Lower leg skin (tissue), 3 donors: ENCODE data around the gene SRSF8.

Source experiments
- POLR2A ChIP-seq, 2 donors: fragments of 450-650 bp; IDR thresholded peaks; one replicate each; pipeline ENCODE4 v1.6.1; 2016 to 2017; ENCODE audit warnings: antibody characterized with exemption in 2 of 2, mild to moderate bottlenecking in 1 of 2, moderate library complexity in 1 of 2
- TF ChIP-seq, protein P1 (sequence below), 3 donors: fragments of 450-650 bp; IDR thresholded peaks; one replicate each; pipeline ENCODE4 v1.5.1; 2016; ENCODE audit warnings: antibody characterized with exemption in 3 of 3, mild to moderate bottlenecking in 3 of 3, moderate library complexity in 2 of 3

DNA sequence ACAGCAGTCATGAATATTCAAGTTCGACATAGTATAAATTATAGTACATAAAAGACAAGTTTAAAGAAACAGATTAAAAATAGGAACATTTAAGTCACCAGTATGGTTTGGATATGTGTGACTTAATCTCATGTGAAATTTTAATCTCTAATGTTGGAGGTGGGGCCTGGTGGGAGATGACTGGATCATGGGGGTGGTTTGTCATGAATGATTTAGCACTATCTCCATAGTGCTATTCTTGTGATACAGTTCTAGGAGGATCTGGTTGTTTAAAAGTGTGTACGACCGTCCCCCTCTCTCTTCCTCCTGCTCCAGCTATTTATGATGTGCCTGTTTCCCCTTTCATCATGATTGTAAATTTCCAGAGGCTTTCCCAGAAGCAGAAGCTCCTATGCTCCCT is 38.4 kb upstream of the SRSF8 start:
- no peak for TF ChIP-seq POLR2A (IDR thresholded peaks at IDR 0.05)
- TF ChIP-seq, protein P1, sequence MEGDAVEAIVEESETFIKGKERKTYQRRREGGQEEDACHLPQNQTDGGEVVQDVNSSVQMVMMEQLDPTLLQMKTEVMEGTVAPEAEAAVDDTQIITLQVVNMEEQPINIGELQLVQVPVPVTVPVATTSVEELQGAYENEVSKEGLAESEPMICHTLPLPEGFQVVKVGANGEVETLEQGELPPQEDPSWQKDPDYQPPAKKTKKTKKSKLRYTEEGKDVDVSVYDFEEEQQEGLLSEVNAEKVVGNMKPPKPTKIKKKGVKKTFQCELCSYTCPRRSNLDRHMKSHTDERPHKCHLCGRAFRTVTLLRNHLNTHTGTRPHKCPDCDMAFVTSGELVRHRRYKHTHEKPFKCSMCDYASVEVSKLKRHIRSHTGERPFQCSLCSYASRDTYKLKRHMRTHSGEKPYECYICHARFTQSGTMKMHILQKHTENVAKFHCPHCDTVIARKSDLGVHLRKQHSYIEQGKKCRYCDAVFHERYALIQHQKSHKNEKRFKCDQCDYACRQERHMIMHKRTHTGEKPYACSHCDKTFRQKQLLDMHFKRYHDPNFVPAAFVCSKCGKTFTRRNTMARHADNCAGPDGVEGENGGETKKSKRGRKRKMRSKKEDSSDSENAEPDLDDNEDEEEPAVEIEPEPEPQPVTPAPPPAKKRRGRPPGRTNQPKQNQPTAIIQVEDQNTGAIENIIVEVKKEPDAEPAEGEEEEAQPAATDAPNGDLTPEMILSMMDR (IDR thresholded peaks at IDR 0.05) = no peak
